GM18909 (cell line): Measurements from ENCODE around the gene LRRC1.
"Not testable (repeated sequence)": the region's sequence is repeated elsewhere in the genome, so short reads cannot be mapped to it uniquely, and the experiment has no call there.

ENCODE experiments used
- ATAC-seq: cut with Tn5 transposase; IDR thresholded peaks from one replicate; pipeline ENCODE4 v1.9.1; 2021; ENCODE audit warnings: mild to moderate bottlenecking; ENCODE audit not compliant: unreplicated experiment, poor library complexity

LRRC1 gene

GRCh38 chr6:53794720-53795339 lies at the start of gene LRRC1:
Gene LRRC1 (plus strand): TSS chr6:53795005. CDS start chr6:53795257, 252 bp downstream.
- peak; percentile 71 for ATAC-seq

GRCh38 chr6:53746442-53747103 lies 48.2 kb upstream of the LRRC1 start:
- no peak for ATAC-seq

GRCh38 chr6:53750052-53750650 lies 44.7 kb upstream of the LRRC1 start:
- ATAC-seq, result no peak

GRCh38 chr6:53751417-53751816 lies 43.4 kb upstream of the LRRC1 start:
- ATAC-seq, result no peak

GRCh38 chr6:53752440-53752839 lies 42.4 kb upstream of the LRRC1 start:
- no peak for ATAC-seq

GRCh38 chr6:53752856-53753255 lies 41.9 kb upstream of the LRRC1 start:
- no peak for ATAC-seq

GRCh38 chr6:53754330-53754729 lies 40.5 kb upstream of the LRRC1 start:
- no peak for ATAC-seq

GRCh38 chr6:53756396-53756795 lies 38.4 kb upstream of the LRRC1 start:
- no peak for ATAC-seq

GRCh38 chr6:53758496-53758895 lies 36.3 kb upstream of the LRRC1 start:
- no peak for ATAC-seq

- no peak for ATAC-seq
Observed at GRCh38 chr6:53761036-53761435, 33.8 kb upstream of the LRRC1 start.

- no peak for ATAC-seq
Observed at GRCh38 chr6:53765270-53765669, 29.5 kb upstream of the LRRC1 start.

- ATAC-seq, result no peak
Observed at GRCh38 chr6:53766930-53767329, 27.9 kb upstream of the LRRC1 start.

- ATAC-seq, result no peak
Observed at GRCh38 chr6:53767941-53768340, 26.9 kb upstream of the LRRC1 start.

GRCh38 chr6:53768636-53769035 lies 26.2 kb upstream of the LRRC1 start:
- no peak for ATAC-seq

GRCh38 chr6:53770780-53771249 lies 24.0 kb upstream of the LRRC1 start:
- ATAC-seq, result no peak

- no peak for ATAC-seq
Observed at GRCh38 chr6:53771785-53772624, 22.8 kb upstream of the LRRC1 start.

- no peak for ATAC-seq
Observed at GRCh38 chr6:53773044-53773696, 21.6 kb upstream of the LRRC1 start.

GRCh38 chr6:53776152-53776551 lies 18.7 kb upstream of the LRRC1 start:
- ATAC-seq, result not testable (repeated sequence)

GRCh38 chr6:53784991-53785390 lies 9.8 kb upstream of the LRRC1 start:
- not testable (repeated sequence) for ATAC-seq

- no peak for ATAC-seq
Observed at GRCh38 chr6:53786832-53787231, 8.0 kb upstream of the LRRC1 start.
